ENCODE measurements around the gene APBA2.

DNA sequence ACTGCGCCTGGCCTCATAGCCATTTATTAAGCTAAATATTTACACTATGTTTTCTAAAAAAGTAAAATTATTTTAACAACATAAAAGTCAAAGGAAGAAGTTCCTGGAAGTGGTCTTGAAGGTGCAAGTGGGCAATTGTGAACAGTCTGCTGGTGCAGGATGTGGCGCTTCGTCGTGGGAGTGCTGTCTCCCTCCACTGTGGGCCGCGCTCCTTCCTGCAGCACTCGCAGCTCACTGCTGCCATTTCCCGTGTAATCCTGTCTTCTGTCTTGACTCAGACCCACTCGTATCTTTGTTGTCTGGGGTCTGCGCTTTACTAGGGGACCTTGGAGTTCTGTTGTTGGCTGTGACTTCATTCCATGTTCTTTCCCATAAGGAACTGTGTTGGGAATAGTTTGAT, 56.3 kb downstream of the APBA2 start:
- TF ChIP-seq CTCF (conservative IDR thresholded peaks at IDR 0.05; ENCODE audit: low read depth, low read length): no peak
- no peak for TF ChIP-seq CEBPB (IDR thresholded peaks at IDR 0.05; ENCODE audit: low read depth, low read length)
- TF ChIP-seq RCOR1 (IDR thresholded peaks at IDR 0.05; ENCODE audit: insufficient replicate concordance, low read length): no peak
- TF ChIP-seq MXI1 (IDR thresholded peaks at IDR 0.05; ENCODE audit: borderline replicate concordance, low read depth, low read length): no peak
- TF ChIP-seq NFE2L2 (IDR thresholded peaks at IDR 0.05; ENCODE audit: low read depth, low read length): no peak
- no peak for TF ChIP-seq POLR2A (IDR thresholded peaks at IDR 0.05; ENCODE audit: low read depth, low read length)
- TF ChIP-seq RFX5 (IDR thresholded peaks at IDR 0.05; ENCODE audit: low read depth, low read length): no peak
- no peak for TF ChIP-seq CHD1 (IDR thresholded peaks at IDR 0.05; ENCODE audit: low read depth, low read length)
